SU-DHL-6 (cell line): ENCODE results near the gene CCDC28B.
A peak's percentile ranks its signal among the peaks of the same experiment; 100 is the strongest.

Experiments used
- H2AFZ ChIP-seq: fragments of 200-600 bp; sonication (generic); 2 replicates; pipeline ENCODE4 v1.6.1; 2014; ENCODE audit warnings: low read depth, mild to moderate bottlenecking, moderate library complexity, mixed read lengths, antibody characterized with exemption, low read length; ENCODE audit not compliant: severe bottlenecking
- H3F3A ChIP-seq: fragments of 200-600 bp; shearing (Covaris generic); 2 replicates; pipeline ENCODE4 v1.6.0; 2016; ENCODE audit warnings: antibody characterized with exemption, mild to moderate bottlenecking; ENCODE audit not compliant: insufficient read depth
- H3K27ac ChIP-seq: fragments of 200-600 bp; sonication (generic); 2 replicates; pipeline ENCODE4 v1.5.1; 2016; ENCODE audit warnings: low read depth, mild to moderate bottlenecking, low read length, moderate library complexity, mixed read lengths
- H3K27me3 ChIP-seq: fragments of 200-600 bp; sonication (generic), shearing (Covaris generic); 2 replicates; pipeline ENCODE4 v1.6.0; 2014; ENCODE audit warnings: mild to moderate bottlenecking, low read length
- H3K36me3 ChIP-seq: fragments of 200-600 bp; sonication (generic); 2 replicates; pipeline ENCODE4 v1.6.1; 2014; ENCODE audit warnings: mild to moderate bottlenecking, low read length, mixed read lengths
- H3K4me2 ChIP-seq: fragments of 300-600, 200-600 bp; shearing (Covaris generic), sonication (generic); 2 replicates; pipeline ENCODE4 v1.6.0; 2014; ENCODE audit warnings: low read length, low read depth, mild to moderate bottlenecking; ENCODE audit not compliant: poor library complexity, severe bottlenecking
- H3K4me3 ChIP-seq: fragments of 200-600 bp; sonication (generic); 2 replicates; pipeline ENCODE4 v1.5.1; 2014; ENCODE audit warnings: antibody characterized with exemption, low read length, mild to moderate bottlenecking, mixed read lengths; ENCODE audit not compliant: insufficient read depth, poor library complexity, severe bottlenecking
- H3K79me2 ChIP-seq: fragments of 200-600 bp; sonication (generic); 2 replicates; pipeline ENCODE4 v1.6.1; 2014; ENCODE audit warnings: mild to moderate bottlenecking, low read length, moderate library complexity; ENCODE audit not compliant: insufficient read depth
- H3K9ac ChIP-seq: fragments of 200-600 bp; sonication (generic); 2 replicates; pipeline ENCODE4 v1.7.0; 2014; ENCODE audit warnings: mild to moderate bottlenecking, low read length
- H3K9me2 ChIP-seq: fragments of 200-600 bp; sonication (generic); replicated peaks from 2 replicates; pipeline ENCODE4 v1.6.1; 2014; ENCODE audit warnings: low read length; ENCODE audit not compliant: insufficient read depth
- H3K9me3 ChIP-seq: fragments of 200-600 bp; sonication (generic); 2 replicates; pipeline ENCODE4 v1.6.1; 2014; ENCODE audit warnings: low read length, mixed read lengths; ENCODE audit not compliant: insufficient read depth
- H4K20me1 ChIP-seq: fragments of 200-600 bp; sonication (generic); 2 replicates; pipeline ENCODE4 v1.6.1; 2014; ENCODE audit warnings: low read depth, mild to moderate bottlenecking, antibody characterized with exemption, low read length, moderate library complexity, mixed read lengths
- CTCF ChIP-seq: fragments of 200-600 bp; sonication (generic); IDR thresholded peaks from one replicate; pipeline ENCODE4 v1.5.1; 2017; ENCODE audit warnings: antibody characterized with exemption, mild to moderate bottlenecking, low read length, moderate library complexity; ENCODE audit not compliant: insufficient read depth, poor library complexity, severe bottlenecking
- EZH2phosphoT487 ChIP-seq: fragments of 200-600 bp; sonication (generic), shearing (Covaris generic); conservative IDR thresholded peaks from 2 replicates; pipeline ENCODE4 v1.6.1; 2018; ENCODE audit warnings: mild to moderate bottlenecking, antibody characterized with exemption, low read length, moderate library complexity, mixed read lengths

Gene CCDC28B

DNA sequence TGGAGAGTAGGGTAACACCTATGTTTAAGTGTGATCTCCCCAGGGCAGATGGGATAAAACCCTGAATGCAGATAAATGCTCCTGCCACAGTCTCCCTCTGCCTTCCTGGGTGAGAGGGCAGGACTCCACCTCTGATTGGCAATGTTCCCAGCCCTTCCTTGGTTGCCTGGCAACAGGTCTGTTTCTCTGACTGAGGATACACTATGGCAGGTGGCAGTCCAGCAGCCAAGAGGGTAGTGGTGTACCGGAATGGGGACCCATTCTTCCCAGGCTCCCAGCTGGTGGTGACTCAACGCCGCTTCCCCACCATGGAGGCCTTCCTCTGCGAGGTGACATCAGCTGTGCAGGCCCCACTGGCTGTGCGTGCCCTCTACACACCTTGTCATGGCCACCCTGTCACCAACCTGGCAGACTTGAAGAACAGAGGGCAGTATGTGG lies 8.5 kb downstream of the CCDC28B start, which contains the start of gene DCDC2B:
TSS of gene DCDC2B (plus strand) at position 199 of the 438 bp plus-strand sequence. CDS start at position 204, 5 bp downstream.
- no peak within 1 kb of the TSS for H3K9ac ChIP-seq
- H2AFZ ChIP-seq: no peak within 1 kb of the TSS
- no peaks in the 10 kb centered on the region for H3K9me3 ChIP-seq
- H3K4me3 ChIP-seq: no peak within 1 kb of the TSS
- no peaks in the 10 kb centered on the region for H3K9me2 ChIP-seq
- H3K27me3 ChIP-seq: no peaks in the 10 kb centered on the region
- H4K20me1 ChIP-seq: no peaks in the 10 kb centered on the region
- H3K79me2 ChIP-seq: no peaks in the 10 kb centered on the region
- no peak within 1 kb of the TSS for H3K27ac ChIP-seq
- H3F3A ChIP-seq: 0 out of 2 replicates have a peak, but pooled peaks cover 4% of the 10 kb centered on the region
- H3K36me3 ChIP-seq: no peaks in the 10 kb centered on the region
- H3K4me2 ChIP-seq: no peak within 1 kb of the TSS
- TF ChIP-seq EZH2phosphoT487: no peak

DNA sequence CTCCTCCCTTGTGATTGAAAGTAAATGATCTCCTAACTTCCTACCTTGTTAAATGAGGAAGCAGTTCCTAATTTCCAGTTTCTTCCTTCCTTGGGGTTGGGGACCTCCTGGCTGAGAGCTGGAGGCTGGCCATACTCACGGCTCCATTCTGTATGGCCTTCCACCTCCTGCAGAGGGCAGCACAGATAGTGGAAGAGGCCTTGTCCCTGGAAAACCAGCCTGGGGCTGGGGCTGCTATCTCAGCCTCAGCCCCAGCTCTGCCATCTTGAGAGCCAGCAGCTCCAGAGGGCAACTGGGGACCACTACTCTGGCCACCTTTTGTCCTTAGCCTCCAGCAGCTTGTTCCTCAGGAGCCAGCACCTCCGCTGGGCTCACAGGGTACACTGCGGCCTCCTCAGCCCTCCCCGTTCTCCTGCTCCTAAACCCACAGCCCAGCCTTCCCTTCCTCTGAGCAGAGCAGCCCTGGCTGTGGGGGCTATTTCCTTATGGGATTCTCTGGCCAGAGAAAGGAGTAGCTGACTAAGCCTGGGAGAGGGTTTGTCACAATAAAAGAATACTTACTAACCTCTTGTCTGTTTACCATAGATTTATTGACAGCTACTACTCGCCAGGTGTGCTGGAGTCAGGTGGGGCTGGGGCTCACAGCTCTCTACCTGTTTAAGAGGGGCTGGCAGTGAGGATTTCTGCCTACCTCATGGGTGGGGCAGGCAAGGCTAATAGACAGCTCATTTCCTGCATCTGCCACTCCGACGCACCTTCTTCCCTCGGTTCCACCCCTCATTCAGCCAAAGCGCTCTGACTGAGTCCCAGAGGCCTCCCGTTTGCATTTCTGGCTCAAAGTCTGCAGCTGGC lies 15.5 kb downstream of the CCDC28B start:
- H3K27ac ChIP-seq: no peak overlapping the region
- H3K27me3 ChIP-seq: no peaks in the 10 kb centered on the region
- no peaks in the 10 kb centered on the region for H3K36me3 ChIP-seq
- H3K9ac ChIP-seq: no peak overlapping the region
- no peak for TF ChIP-seq EZH2phosphoT487
- TF ChIP-seq CTCF: peak; percentile 74
- H3K9me2 ChIP-seq: no peaks in the 10 kb centered on the region
- H3K79me2 ChIP-seq: no peaks in the 10 kb centered on the region
- H3K4me2 ChIP-seq: no peak overlapping the region
- H2AFZ ChIP-seq: no peak overlapping the region
- no peaks in the 10 kb centered on the region for H4K20me1 ChIP-seq
- H3K4me3 ChIP-seq: no peak overlapping the region
- no peaks in the 10 kb centered on the region for H3K9me3 ChIP-seq
- H3F3A ChIP-seq: no peaks in the 10 kb centered on the region

GRCh38 chr1:32216566-32216965 lies 16.2 kb downstream of the CCDC28B start:
- Histone ChIP-seq H3K9me3 (no peaks in the 10 kb centered on the region), H3K4me2 (no peak overlapping the region), H3K79me2 (no peaks in the 10 kb centered on the region), H3K9ac (no peak overlapping the region), H2AFZ (no peak overlapping the region), H3K9me2 (no peaks in the 10 kb centered on the region), H3K4me3 (no peak overlapping the region), H3K27ac (no peak overlapping the region), H3K27me3 (no peaks in the 10 kb centered on the region), H3F3A (no peaks in the 10 kb centered on the region), H4K20me1 (no peaks in the 10 kb centered on the region), H3K36me3 (no peaks in the 10 kb centered on the region)
- no peak for TF ChIP-seq EZH2phosphoT487
- no peak for TF ChIP-seq CTCF

DNA sequence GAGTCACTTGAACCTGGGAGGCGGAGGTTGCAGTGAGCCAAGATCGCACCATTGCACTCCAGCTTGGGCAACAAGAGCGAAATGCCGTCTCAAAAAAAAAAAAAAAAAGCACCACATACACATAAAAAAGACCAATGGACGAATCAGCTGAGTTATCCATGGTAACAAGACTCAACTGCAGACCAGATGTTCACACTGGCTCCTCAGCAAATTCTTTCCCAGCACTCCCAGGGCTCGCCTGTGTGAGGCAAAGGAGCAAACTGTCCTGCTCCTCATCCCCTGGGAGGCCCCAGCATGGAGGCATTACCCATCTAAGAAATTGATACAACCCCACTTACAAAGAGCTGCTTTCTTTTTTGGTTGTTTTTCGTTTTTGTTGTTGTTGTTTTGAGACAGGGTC lies 18.6 kb downstream of the CCDC28B start:
- no peak overlapping the region for H3K9ac ChIP-seq
- H3K36me3 ChIP-seq: no peaks in the 10 kb centered on the region
- H3K79me2 ChIP-seq: peaks cover 18% of the 10 kb centered on the region
- H3K9me2 ChIP-seq: no peaks in the 10 kb centered on the region
- H3K27ac ChIP-seq: no peak overlapping the region
- no peaks in the 10 kb centered on the region for H3K9me3 ChIP-seq
- no peaks in the 10 kb centered on the region for H4K20me1 ChIP-seq
- TF ChIP-seq EZH2phosphoT487 (no peak), CTCF (no peak)
- no peaks in the 10 kb centered on the region for H3F3A ChIP-seq
- no peak overlapping the region for H2AFZ ChIP-seq
- no peaks in the 10 kb centered on the region for H3K27me3 ChIP-seq
- H3K4me2 ChIP-seq: no peak overlapping the region
- no peak overlapping the region for H3K4me3 ChIP-seq
